ENCODE measurements around the gene SPART. TPM values are rescaled to one million over a fixed set of nuclear protein-coding genes. Genes with fewer than 3 reads are reported as not detected.

Gene SPART
- total RNA-seq, 1 donor from 2014 or later: 70.6 TPM

DNA sequence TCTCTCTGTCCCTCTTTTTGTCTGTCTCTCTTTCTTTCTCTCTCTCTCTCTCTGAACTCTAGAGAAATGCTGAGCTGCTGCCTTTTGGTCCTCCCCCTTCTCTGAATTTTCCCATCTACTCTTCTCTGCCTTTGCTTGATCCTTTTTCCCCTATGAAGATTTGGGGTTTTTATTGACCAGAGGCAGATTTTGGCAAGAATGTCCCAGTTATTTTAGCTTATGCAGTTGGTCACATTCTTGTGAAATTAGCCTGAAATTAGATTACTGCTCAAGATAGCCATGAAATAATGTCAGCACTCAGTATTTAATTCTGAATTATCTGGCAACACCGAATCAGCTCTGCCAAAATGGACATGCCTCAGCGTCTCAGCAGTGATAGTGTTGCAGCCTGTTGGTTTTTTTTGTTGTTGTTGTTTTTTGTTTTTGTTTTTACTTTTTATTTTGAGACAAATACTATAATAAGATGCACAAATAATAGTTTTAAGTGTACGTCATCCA, 17.2 kb upstream of the SPART start:
- no peaks in the 10 kb centered on the region for H3K4me1 Mint-ChIP-seq

DNA sequence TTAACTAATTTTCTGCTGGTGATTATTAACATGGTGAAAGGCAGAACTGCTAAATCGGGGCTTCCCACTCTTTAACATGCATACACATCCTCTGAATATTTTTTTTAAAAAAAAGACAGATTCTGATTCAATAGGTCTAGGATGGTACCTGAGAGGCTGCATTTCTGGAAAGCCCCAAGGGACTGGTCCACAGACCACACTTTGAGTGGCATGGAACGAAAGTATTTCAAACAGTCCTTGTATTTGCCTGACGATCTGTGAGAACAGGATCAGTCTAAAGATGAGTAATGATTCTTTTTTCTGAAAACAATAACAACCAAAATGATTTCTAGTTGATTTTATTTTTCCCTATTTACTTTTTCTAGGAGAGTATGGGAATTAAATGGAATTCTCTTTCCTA, 16.7 kb upstream of the SPART start:
- no peaks in the 10 kb centered on the region for H3K27me3 Mint-ChIP-seq (ENCODE audit: low read depth)
- no peak overlapping the region for H3K4me3 Mint-ChIP-seq
- H3K4me1 Mint-ChIP-seq: no peaks in the 10 kb centered on the region
- H3K9me3 Mint-ChIP-seq: no peaks in the 10 kb centered on the region
- no peak overlapping the region for H3K27ac Mint-ChIP-seq (ENCODE audit: unreplicated experiment)
- no peaks in the 10 kb centered on the region for H3K36me3 Mint-ChIP-seq (ENCODE audit: low read depth)
- TF ChIP-seq CTCF (conservative IDR thresholded peaks at IDR 0.05): no peak
- DNase-seq (ENCODE audit: low read depth, low spot score): no peak

More for the DNA sequence above, 17.2 kb upstream of the SPART start:
- no peaks in the 10 kb centered on the region for H3K27me3 Mint-ChIP-seq (ENCODE audit: low read depth)
- no peak for TF ChIP-seq CTCF (conservative IDR thresholded peaks at IDR 0.05)
- DNase-seq (ENCODE audit: low read depth, low spot score): no peak
- H3K27ac Mint-ChIP-seq (ENCODE audit: unreplicated experiment): no peak overlapping the region
- H3K36me3 Mint-ChIP-seq (ENCODE audit: low read depth): no peaks in the 10 kb centered on the region
- no peaks in the 10 kb centered on the region for H3K9me3 Mint-ChIP-seq
- H3K4me3 Mint-ChIP-seq: no peak overlapping the region

DNA sequence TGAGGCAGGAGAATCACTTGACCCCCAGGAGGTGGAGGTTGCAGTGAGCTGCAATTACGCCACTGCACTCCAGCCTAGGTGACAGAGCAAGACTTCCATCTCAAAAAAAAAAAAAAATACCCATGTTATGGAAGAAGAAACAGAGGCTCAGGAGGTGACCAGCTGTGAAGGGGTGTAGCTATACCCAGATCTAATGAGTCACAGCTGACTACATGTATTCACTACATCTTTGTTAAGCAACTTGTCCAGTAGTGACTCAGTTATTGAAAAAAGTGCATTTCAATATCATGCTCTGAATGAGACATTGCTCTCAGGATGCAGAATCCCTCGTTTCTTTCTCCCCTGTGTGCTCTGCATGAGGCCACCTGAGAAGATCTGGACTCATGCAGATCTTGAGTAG, 16.1 kb upstream of the SPART start:
- H3K9me3 Mint-ChIP-seq: no peaks in the 10 kb centered on the region
- no peak overlapping the region for H3K4me3 Mint-ChIP-seq
- TF ChIP-seq CTCF (conservative IDR thresholded peaks at IDR 0.05): no peak
- no peak for DNase-seq (ENCODE audit: low read depth, low spot score)
- H3K36me3 Mint-ChIP-seq (ENCODE audit: low read depth): no peaks in the 10 kb centered on the region
- H3K27me3 Mint-ChIP-seq (ENCODE audit: low read depth): no peaks in the 10 kb centered on the region
- no peaks in the 10 kb centered on the region for H3K4me1 Mint-ChIP-seq
- H3K27ac Mint-ChIP-seq (ENCODE audit: unreplicated experiment): no peak overlapping the region

- no peak overlapping the region for H3K27ac Mint-ChIP-seq (ENCODE audit: unreplicated experiment)
- no peaks in the 10 kb centered on the region for H3K9me3 Mint-ChIP-seq
- TF ChIP-seq CTCF (conservative IDR thresholded peaks at IDR 0.05): no peak
- H3K36me3 Mint-ChIP-seq (ENCODE audit: low read depth): no peaks in the 10 kb centered on the region
- H3K4me3 Mint-ChIP-seq: no peak overlapping the region
- no peaks in the 10 kb centered on the region for H3K4me1 Mint-ChIP-seq
- no peak for DNase-seq (ENCODE audit: low read depth, low spot score)
- no peaks in the 10 kb centered on the region for H3K27me3 Mint-ChIP-seq (ENCODE audit: low read depth)
These were observed 14.7 kb upstream of the SPART start for GRCh38 chr13:36360903-36361302.

GRCh38 chr13:36359301-36359950, 13.2 kb upstream of the SPART start:
- H3K4me3 Mint-ChIP-seq: no peak overlapping the region
- no peaks in the 10 kb centered on the region for H3K9me3 Mint-ChIP-seq
- no peak for TF ChIP-seq CTCF (conservative IDR thresholded peaks at IDR 0.05)
- no peak overlapping the region for H3K27ac Mint-ChIP-seq (ENCODE audit: unreplicated experiment)
- no peaks in the 10 kb centered on the region for H3K27me3 Mint-ChIP-seq (ENCODE audit: low read depth)
- DNase-seq (ENCODE audit: low read depth, low spot score): no peak
- no peaks in the 10 kb centered on the region for H3K4me1 Mint-ChIP-seq
- H3K36me3 Mint-ChIP-seq (ENCODE audit: low read depth): no peaks in the 10 kb centered on the region

Data from neural crest cell (in vitro differentiated cells).